NK-92 (cell line): Measurements from ENCODE around the gene ENHO.

Experiments
- DNase-seq: peaks from one replicate; lab custom pipeline; 2025; ENCODE audit not compliant: unreplicated experiment; lab: John Stamatoyannopoulos, UW

Gene ENHO

GRCh38 chr9:34522971-34523797 lies at the start of gene ENHO:
ENHO (minus strand) TSS chr9:34522990; CDS start chr9:34521695, 1,295 bp downstream.
- no peak for DNase-seq

DNA sequence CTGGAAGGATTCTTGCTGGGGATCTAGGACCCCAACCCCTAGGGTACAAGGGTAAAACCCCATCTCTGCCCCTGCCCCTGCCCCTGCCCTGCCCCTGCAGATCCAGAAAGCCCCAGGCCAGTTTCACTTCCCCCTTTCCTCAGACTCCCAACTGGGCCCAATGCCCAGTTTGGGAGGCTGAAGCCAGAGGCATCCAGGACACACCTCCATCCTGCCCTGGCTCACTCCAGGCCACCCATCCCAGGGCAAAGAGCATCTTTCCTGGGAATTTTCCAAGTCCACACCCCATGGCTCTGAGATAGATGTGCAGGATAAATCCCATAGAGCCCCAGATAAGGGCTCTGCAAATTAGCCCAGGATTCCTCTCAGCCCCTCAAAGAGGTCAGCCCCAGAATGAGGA lies 49.3 kb upstream of the ENHO start:
- no peak for DNase-seq

DNA sequence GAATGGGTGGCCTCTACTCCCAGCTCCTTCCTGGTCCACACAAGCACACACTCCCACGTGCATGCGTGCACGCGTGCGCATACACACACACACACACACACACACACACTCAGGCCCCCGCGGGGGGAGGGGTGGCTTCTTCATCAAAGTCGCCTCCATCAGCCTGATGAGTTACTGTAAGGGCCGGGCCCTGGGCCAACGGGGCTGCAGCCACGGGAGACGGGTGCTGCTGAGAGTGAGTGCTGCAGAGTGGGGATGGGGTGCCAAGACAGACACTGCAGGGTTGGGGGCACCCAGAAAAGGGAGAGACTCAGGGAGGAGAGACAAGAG lies 48.7 kb upstream of the ENHO start:
- no peak for DNase-seq

DNA sequence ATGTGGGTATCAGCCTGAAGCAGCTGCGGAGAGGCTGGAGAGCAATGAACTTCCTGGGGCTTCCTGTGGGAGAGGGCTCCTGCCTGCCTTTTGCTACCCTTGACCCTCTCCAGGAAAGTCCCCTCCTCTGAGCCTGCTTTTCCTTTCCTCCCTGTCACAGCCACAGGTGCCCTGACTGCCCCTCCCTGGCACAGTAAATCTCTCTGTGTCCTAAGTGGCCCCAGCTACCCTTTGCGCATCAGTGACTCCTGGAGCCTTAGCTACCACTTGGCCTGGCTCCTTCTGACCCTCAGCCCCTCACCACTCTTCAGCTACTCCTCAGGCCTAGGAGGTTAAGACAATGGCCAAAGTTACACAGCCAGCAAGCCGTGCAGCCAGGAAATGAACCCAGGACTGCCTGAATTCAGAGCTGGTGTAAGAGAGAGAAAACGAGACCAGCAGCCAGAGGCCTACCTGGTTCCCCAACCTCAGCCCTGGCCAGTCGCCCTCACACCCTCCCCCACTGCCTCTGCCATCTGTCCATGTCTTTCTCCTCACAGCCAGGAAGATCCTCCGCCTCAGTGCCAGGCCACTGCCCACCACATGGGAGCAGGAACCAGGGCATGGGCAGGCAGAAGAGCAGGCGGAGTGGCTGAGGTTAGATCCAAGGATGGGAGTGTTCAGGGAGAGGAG lies 48.2 kb upstream of the ENHO start:
- no peak for DNase-seq

GRCh38 chr9:34570376-34570775 lies 47.6 kb upstream of the ENHO start:
- no peak for DNase-seq

- DNase-seq: no peak
These were observed 46.0 kb upstream of the ENHO start for GRCh38 chr9:34568774-34569173.

- DNase-seq: no peak
These were observed 45.3 kb upstream of the ENHO start for GRCh38 chr9:34568133-34568532.

GRCh38 chr9:34566972-34567371 lies 44.2 kb upstream of the ENHO start:
- DNase-seq: no peak

GRCh38 chr9:34566322-34566721 lies 43.5 kb upstream of the ENHO start:
- no peak for DNase-seq

DNA sequence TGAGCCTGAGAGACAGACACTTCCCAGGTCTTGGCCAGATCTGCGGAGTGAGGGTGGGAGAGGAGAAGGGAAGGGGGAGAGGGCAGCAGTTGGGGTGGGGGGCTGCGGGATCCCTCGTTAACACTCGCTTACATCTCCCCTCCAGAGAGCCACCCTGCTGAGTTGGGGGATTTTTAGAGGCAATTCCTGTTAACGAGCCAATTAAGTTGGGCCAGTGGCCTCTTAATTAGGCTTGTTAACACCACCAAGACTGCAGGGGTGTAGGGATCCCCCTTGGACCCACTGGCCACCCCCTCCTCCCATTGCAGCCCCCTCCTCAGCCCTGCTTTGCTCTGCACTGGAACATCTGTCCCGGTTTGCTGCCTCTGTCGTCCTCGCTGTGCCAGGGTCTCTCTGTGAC lies 43.1 kb upstream of the ENHO start:
- no peak for DNase-seq

DNA sequence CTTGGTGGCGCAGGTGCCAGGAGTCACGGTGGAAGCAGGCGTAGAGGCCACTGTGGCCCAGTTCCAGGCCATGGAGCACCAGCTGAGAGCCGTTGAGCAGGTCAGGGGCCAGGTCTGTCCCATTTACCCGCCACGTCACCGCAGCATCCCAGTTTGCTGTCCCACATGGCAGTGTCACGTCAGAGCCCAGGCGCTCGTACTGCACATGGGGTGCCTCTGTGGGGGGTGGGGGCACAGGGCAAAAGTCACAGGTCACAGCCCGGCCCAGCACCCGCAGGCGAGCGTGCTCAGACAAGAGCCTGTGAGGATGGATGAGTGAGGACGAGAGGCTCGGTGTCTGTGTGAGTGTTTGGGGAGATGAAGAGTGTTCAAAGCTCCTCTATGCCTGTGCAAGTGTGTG lies 41.8 kb upstream of the ENHO start:
- no peak for DNase-seq

GRCh38 chr9:34563262-34563661 lies 40.5 kb upstream of the ENHO start:
- DNase-seq: no peak

DNA sequence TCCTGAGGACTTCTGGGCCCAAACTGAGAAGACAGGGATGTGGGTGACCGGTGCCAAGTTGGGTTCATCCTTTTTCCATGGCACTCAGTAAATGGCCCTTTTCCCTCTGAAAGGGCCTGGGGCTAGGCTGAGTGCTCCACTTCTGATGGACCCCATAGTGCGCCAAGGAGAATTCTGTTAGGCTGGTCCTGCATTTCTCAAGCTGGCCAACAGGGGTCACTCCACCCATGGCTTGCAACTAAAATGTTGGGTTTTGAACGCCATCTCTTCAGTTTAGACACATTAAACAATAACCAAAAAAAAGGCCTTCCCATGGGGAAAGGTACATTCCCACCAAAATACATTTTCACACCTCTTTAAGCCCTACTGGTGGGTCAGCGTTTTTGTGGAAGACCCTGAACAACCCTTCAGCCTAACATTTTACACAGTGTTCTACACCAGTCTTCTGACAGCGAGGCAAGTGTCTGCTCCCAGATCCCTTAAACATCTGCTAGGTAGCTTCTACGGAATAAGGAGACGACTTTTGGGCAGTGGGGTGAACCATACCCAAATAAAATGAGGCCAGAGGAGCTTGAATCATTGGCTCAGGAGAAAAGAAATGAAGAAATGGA lies 39.5 kb upstream of the ENHO start:
- no peak for DNase-seq

DNA sequence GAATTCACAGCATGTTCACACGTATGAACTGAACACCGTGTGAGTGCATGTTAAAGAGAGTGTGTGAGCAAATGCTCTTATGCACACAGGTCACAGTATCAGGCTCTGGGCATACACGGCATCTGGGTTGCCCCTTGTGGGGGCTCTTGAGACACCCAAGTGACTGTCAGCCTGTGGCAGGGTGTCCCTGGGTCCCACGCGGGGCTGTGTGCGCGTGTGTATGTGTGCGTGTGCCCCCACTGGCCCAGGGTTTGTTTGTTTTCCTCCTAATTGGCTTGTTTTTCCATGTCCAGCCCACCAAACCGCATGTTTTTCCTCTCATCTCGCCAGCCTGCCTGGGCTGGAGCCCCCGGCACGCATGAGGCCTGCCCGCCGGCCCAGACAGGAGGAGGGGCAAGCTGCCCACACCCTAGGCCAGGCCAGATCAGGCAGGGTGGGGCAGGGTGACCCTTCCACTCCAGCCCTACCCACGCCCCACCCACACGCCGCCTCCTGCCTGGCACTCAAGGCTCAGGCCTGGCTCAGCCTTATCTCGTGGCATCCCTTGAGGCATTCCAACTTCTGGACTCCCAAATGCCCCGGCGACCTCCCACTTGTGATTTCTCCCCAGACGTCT lies 37.9 kb upstream of the ENHO start:
- DNase-seq: no peak

GRCh38 chr9:34559624-34560455 lies 37.0 kb upstream of the ENHO start:
- DNase-seq: no peak

DNA sequence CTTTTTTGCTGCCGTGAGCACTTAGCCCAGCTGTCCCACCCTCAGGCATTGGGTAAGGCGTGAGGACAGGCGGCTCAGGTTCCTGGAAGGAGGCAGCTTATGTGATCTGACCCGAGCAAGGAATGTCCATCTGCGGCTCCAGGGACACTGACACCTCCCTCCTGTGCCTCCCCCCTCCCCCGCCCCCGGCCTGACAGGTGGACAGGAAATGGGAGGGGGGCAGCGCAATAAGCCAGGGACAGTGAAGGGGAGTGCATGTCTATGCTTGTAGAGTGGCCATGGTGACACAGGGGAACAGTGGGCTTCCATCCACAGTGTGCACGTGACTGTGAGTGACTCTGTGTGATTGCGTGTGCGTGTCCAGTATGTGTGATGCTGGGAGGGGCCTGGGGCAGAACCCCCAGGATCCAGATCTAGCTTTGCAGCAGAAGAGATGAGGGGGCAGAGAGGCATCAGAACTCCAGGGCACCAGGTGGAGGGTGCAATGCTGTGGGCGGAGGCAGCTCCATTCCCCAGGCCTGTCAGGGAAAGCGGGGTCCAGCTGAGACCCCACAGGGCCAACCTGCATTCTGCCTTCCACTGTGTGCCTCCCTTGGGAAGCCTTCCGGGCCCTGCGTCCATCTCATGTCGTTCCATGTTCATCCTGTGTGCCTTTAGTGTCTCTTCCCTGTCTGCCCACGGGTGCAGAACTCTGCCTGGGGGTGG lies 36.3 kb upstream of the ENHO start:
- no peak for DNase-seq

GRCh38 chr9:34558364-34558763 lies 35.6 kb upstream of the ENHO start:
- no peak for DNase-seq

DNA sequence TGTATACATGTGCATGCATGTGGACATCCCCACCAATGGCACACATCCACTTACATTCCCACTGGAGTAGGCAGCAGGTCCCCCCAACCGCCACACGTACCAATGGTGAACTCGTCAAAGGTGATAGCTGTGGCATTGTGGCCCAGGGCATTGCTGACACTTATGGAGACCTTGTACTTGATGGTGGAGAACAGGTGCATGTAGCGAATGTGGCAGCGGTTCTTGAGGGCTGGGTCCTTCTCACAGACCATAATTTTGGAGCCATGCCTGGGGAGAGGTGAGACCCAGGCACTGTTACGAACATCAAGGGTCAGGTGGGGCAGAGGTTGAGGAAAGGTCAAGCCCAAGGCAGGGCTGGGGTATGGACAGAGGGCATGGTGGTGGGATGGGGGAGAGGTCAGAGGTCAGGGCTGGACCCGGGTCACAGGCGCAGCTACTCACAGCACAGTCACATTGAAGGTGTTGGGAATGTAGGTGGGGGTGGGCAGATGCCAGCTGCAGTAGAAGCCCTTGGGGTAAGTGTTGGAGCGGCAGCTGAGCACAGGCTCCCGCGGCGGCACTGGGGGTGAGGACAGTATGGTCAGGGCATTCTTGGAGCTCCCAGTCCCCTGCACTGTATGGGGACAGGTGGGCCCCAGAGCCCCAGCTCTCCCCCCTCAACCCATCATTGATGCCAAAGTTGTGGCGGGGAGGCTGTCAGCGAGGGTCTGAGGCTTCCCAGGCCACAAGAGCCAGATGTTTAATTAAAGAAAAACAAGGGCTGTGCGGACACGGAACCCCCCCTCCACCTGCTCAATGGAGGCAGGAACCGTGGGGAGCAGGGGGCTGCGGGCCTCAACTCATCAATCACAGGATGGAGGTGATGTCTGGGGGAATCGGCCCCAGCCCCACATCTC lies 34.9 kb upstream of the ENHO start:
- no peak for DNase-seq

- no peak for DNase-seq
These were observed 34.2 kb upstream of the ENHO start for GRCh38 chr9:34556949-34557348.
